NCI-H2227 (cell line): ENCODE measurements around the gene GPR78.

Source experiments
- DNase-seq: peaks from one replicate; lab custom pipeline; 2025; ENCODE audit not compliant: unreplicated experiment; lab: John Stamatoyannopoulos, UW

Gene GPR78, protein sequence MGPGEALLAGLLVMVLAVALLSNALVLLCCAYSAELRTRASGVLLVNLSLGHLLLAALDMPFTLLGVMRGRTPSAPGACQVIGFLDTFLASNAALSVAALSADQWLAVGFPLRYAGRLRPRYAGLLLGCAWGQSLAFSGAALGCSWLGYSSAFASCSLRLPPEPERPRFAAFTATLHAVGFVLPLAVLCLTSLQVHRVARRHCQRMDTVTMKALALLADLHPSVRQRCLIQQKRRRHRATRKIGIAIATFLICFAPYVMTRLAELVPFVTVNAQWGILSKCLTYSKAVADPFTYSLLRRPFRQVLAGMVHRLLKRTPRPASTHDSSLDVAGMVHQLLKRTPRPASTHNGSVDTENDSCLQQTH

DNA sequence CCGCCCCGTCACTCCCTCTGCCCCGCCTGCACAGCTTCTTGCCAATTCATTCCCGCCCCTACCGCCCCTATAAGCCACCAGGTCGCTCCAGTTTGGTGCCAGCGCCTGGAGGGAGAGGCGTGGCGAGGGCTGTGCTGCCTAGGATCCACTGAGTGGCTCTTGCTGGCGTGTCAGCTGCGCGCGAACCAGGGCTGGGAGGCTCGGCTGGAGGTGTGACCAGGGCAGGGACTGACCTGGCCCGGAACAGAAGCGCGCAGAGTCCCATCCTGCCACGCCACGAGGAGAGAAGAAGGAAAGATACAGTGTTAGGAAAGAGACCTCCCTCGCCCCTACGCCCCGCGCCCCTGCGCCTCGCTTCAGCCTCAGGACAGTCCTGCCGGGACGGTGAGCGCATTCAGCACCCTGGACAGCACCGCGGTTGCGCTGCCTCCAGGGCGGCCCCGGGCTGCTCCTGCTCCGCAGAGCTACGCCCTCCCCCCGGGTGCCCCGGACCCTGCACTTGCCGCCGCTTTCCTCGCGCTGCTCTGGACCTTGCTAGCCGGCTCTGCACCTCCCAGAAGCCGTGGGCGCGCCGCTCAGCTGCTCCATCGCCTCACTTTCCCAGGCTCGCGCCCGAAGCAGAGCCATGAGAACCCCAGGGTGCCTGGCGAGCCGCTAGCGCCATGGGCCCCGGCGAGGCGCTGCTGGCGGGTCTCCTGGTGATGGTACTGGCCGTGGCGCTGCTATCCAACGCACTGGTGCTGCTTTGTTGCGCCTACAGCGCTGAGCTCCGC, at the start of gene GPR78:
TSS of gene GPR78 (plus strand) at position 72 of the 773 bp plus-strand sequence. CDS start at position 663, 591 bp downstream.
- peak; percentile 48 for DNase-seq

- no peak for DNase-seq
These were observed 47.9 kb upstream of the GPR78 start for GRCh38 chr4:8532245-8532781.

DNA sequence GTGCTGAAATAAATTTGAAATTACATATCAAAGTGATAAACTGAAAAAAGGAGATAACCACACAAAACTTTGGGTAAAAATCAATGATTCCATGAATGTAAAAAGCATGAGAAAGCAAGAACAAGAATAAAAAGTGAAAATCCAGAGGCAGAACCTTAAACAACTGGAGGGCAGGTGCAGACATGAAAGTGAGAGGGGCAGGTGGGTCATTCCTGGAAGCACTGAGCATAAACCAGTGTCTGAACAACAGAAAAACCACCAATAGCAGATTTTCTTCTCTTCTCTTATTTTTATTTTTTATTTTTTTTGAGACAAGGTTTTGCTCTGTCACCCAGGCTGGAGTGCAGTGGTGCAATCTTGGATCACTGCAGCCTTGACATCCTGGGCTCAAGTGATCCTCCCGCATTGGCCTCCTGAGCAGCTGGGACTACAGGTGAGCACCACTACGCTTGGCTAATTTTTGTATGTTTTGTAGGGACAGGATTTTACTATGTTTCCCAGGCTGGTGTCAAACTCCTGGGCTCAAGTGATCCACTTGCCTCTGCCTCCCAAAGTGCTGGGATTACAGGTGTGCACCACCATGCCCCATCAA, 46.8 kb upstream of the GPR78 start:
- DNase-seq, result no peak

GRCh38 chr4:8534129-8534528, 46.1 kb upstream of the GPR78 start:
- DNase-seq, result no peak

DNA sequence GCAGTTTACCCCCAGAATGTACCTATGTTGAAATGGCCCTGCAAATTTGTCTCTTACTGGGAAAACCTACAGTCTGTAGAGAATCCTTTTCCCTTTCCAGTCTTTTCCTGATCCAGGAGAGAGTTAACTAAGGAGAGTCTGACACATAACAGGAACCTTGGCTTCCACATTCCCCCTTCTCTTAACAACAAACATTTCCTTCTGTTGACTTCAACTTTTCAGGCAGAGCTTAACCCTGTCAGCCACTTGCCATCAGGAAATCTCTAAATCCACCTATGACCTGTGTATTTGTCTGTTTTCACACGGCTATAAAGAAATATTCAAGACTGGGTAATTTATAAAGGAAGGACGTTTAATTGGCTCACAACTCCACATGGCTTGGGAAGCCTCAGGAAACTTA, 45.6 kb upstream of the GPR78 start:
- DNase-seq, result no peak

- no peak for DNase-seq
These were observed 43.7 kb upstream of the GPR78 start for GRCh38 chr4:8536467-8536866.

DNA sequence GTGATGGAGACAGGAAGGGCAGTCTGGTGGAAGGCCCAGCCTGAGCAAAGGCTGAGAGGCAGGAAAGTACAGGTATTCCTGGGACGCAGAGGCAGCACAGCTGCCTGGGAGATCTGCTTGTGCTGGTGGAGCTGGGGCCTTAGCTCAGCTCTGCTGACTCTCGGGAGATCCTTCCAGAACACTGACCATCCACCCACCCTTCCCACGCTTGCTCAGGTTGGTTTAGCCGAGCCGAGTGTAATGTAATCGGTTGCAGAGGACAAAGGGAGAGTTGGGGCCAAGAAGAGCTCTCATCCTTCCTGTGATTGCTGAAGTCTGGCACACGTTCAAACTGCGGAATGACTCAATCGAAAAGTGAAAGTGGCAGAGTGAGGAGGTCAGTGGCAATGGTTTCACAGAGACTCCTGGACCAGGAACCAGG, 43.1 kb upstream of the GPR78 start:
- no peak for DNase-seq

GRCh38 chr4:8538076-8538702, 42.0 kb upstream of the GPR78 start:
- DNase-seq, result no peak

- no peak for DNase-seq
These were observed 41.3 kb upstream of the GPR78 start for GRCh38 chr4:8538703-8539567.

DNA sequence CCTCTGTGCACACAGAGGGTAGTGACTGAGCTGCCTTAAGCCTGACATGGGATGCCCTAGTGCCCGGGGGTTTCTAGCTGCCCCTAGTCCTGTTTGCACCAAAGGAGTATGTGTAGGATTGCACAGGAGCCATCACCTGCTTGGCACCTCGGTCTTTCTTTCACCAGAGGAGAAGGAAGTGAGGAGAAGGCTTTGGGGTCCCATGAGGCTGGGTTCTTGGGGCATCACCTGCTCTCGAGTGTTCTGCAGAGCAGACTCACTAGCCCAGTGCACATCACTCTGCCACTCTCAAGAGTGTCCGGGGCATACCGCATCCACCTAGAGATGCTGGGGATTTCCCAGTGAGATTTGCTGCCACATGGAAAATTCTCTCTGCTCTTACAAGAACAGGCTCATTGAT, 40.5 kb upstream of the GPR78 start:
- no peak for DNase-seq

GRCh38 chr4:8540072-8540471, 40.1 kb upstream of the GPR78 start:
- DNase-seq, result no peak

DNA sequence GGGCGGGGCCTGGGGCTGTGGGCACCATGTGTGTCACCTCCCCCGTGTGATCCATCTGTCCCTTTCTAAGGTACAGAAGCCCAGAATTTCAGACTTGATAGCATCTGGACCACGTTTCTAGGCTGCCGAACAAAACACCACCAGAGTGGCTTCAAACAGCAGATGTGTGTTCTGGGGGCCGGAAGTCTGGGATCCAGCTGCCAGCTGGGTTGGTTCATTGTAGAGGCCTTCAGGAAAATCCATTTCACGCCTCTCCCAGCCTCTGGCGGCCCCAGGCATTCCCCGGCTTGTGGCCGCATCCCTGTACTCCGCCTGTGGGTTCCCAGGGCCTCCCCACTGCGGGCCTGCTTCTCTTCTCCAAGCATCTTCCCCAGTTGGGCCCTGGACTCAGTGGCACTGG, 39.6 kb upstream of the GPR78 start:
- DNase-seq, result no peak

- DNase-seq, result no peak
These were observed 39.2 kb upstream of the GPR78 start for GRCh38 chr4:8540991-8541390.

- DNase-seq, result no peak
These were observed 38.0 kb upstream of the GPR78 start for GRCh38 chr4:8541981-8542715.

DNA sequence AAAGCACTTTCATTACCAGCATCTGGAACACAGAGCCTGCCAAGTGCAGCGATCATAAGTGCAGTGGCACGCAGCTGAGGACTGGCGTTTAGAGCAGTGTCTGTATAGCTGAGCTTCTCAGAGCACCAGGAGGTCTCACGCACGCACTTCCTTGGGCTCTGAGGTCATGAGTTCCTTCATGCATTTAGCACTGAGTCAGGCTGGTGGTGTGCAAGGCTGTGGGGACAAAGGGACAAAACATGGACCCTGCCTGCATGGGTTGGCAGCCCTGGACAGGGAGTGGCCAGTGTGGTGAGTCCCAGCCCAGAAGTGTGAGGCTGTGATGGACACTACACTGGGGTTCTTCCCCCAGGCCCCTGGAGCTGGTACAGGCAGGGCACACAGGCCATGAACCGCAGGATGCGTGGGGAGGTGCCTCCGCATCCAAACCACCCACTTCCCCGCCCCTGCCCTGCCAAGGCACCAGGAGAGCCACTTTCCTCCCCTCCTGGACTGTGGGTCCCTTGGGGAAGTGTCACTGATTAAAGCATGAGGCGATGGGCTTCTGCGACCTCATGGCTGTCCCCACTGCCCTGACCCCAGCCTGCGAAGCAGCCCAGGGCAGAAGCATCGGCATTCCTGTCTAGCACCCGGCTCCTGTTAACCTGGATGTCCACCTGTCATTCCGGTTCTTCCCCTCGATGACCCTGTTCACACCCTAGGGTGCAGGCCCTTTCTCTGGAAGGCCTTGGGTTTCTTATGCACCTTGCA, 37.2 kb upstream of the GPR78 start:
- no peak for DNase-seq

DNA sequence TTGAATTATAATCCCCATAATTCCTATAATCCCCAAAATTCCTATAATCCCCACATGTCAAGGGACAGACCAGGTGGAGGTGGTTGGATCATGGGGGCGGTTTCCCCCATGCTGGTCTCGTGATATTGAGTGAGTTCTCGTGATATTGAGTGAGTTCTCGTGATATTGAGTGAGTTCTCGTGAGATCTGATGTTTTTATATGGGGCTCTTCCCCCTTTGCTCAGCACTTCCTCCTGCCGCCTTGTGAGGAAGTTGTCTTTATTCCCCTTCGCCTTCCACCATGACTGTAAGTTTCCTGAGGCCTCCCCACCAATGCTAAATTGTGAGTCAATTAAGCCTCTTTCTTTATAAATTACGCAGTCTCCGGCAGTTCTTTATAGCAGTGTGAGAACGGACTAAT, 36.6 kb upstream of the GPR78 start:
- no peak for DNase-seq

DNA sequence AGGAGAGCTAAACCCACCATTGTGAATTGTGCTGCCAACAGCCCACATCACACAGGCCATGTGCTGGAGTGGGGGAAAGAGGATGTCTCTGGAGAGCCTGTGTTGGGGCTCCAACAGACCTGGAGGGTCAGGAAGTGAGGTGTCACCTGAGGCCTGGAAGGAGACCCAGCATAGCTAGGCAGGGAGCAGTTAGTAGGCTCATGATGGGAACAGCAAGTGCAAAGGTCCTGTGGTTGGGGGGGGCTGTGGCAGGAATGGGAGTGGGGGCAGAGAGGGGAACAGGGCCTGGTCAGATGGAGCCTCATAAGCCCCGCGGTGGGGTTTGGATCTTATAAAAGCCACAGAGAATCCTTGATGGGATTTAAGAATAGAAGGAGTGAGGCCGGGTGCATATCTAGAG, 35.9 kb upstream of the GPR78 start:
- no peak for DNase-seq

DNA sequence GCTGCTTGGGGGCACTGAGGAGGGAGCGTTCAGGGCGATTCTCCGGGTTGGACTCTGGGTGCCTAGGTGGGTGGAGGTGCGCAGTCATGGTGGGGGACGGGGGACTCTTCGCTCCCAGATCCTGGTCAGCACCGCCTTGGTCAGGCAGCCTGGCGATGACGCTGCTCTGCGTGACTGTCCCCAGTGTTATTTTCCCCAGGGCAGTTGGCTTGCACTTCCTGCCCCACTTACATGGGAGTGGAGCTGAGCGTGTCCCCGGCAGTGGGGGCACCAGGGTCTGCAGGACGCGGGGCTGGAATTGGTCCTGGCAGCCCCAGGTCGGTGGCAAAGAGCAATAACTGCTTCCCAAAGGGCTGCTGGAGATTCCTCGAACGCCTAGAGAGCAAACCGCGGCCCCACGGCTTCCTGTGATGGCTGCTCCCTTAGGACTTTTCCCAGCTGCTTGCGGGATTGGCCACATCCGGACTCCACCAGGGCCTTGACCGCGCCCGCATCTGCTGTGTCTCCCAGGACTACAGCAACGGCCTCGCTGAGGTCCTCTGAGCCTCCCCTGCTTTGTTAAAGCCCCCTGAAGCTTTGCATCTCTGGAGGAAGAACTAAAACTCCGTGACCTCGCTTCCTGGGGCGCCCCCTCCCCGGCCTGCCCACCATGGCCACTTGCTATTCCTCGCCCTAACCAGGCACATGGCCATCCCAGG, 35.3 kb upstream of the GPR78 start:
- no peak for DNase-seq

DNA sequence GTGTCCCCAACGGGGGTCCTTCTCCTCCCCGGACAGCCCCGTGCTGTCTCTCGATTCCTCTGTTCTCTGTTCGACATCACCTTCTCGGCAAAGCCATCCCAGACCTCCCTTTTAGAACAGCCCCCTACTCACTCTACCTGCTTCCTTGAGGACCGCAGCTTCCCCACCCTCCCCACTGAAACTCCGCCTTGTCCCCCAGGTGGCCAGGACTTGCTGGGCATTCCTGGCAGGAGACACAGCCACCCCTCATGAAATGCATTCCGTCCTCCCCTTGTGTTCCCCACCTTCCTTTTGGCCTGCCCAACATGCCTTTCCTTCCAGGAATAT, 34.8 kb upstream of the GPR78 start:
- DNase-seq, result no peak
